ENCODE data around the gene WFDC5.

Gene WFDC5

DNA sequence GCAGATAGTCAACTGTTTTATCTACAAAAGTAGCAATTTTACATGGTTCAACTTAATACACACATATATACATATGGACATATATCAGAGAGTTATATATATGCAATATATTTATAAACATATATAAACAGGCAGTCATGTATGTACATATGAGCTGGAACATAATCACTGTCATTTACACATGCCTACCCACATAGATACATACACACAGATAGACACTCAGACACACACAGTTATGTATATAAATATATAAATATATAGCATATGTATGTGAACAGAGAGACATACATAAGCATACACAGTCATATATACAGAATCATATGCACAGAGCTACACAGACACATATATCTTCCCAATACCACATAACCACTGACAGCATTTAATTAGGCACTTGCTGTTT lies 2.2 kb downstream of the WFDC5 start:
- ChIA-PET POLR2A (no interaction called here), CTCF (interaction anchor here (0.6 to 6.3 kb wide), 24 partner anchors 9 to 661 kb away, joined by 3 to 44 read pairs (median 4); partner anchors contain the start of gene WFDC12)
- no peaks in the 10 kb centered on the region for H3K4me1 ChIP-seq (ENCODE audit: control insufficient read depth, insufficient read depth, low read length)
- no peak overlapping the region for H3K27ac ChIP-seq (ENCODE audit: extremely low read depth, low read depth, low read length)
- H3K36me3 ChIP-seq (ENCODE audit: control insufficient read depth in 2 of 2, insufficient read depth in 1 of 2, low read length in 2 of 2) = no peaks in the 10 kb centered on the region
- no peak overlapping the region for H3K4me3 ChIP-seq (ENCODE audit: low read depth, low read length)
- H3K9me3 ChIP-seq (ENCODE audit: control insufficient read depth, insufficient read depth, low read depth, low read length) = no peaks in the 10 kb centered on the region
- TF ChIP-seq ZBTB8A (tag by site-specific recombination; IDR thresholded peaks at IDR 0.05) (no peak), FEZF1 (tag by site-specific recombination; IDR thresholded peaks at IDR 0.05) (no peak), ZNF623 (tag by site-specific recombination; IDR thresholded peaks at IDR 0.05) (no peak), ZNF10 (tag by site-specific recombination; IDR thresholded peaks at IDR 0.05) (no peak), ZNF792 (tag by site-specific recombination; IDR thresholded peaks at IDR 0.05) (no peak), ZSCAN30 (tag by site-specific recombination; IDR thresholded peaks at IDR 0.05) (no peak), ZNF791 (tag by site-specific recombination; IDR thresholded peaks at IDR 0.05) (no peak), PBX3 (CRISPR knock-in tag; IDR thresholded peaks at IDR 0.05) (no peak), AEBP2 (tag by site-specific recombination; IDR thresholded peaks at IDR 0.05; ENCODE audit: borderline replicate concordance) (no peak), ZBTB49 (tag by site-specific recombination; IDR thresholded peaks at IDR 0.05; ENCODE audit: low read depth) (no peak), ZNF19 (tag by site-specific recombination; IDR thresholded peaks at IDR 0.05; ENCODE audit: low read depth) (no peak), ZNF677 (tag by site-specific recombination; IDR thresholded peaks at IDR 0.05) (no peak), ZXDB (tag by site-specific recombination; IDR thresholded peaks at IDR 0.05) (no peak), ZSCAN4 (tag by site-specific recombination; IDR thresholded peaks at IDR 0.05) (no peak), ZNF211 (tag by site-specific recombination; IDR thresholded peaks at IDR 0.05; ENCODE audit: low read depth) (no peak)
- TF ChIP-seq, protein P1, sequence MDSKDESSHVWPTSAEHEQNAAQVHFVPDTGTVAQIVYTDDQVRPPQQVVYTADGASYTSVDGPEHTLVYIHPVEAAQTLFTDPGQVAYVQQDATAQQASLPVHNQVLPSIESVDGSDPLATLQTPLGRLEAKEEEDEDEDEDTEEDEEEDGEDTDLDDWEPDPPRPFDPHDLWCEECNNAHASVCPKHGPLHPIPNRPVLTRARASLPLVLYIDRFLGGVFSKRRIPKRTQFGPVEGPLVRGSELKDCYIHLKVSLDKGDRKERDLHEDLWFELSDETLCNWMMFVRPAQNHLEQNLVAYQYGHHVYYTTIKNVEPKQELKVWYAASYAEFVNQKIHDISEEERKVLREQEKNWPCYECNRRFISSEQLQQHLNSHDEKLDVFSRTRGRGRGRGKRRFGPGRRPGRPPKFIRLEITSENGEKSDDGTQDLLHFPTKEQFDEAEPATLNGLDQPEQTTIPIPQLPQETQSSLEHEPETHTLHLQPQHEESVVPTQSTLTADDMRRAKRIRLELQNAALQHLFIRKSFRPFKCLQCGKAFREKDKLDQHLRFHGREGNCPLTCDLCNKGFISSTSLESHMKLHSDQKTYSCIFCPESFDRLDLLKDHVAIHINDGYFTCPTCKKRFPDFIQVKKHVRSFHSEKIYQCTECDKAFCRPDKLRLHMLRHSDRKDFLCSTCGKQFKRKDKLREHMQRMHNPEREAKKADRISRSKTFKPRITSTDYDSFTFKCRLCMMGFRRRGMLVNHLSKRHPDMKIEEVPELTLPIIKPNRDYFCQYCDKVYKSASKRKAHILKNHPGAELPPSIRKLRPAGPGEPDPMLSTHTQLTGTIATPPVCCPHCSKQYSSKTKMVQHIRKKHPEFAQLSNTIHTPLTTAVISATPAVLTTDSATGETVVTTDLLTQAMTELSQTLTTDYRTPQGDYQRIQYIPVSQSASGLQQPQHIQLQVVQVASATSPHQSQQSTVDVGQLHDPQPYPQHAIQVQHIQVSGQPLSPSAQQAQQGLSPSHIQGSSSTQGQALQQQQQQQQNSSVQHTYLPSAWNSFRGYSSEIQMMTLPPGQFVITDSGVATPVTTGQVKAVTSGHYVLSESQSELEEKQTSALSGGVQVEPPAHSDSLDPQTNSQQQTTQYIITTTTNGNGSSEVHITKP (tag by site-specific recombination; IDR thresholded peaks at IDR 0.05) = no peak
